SK-N-SH (cell line): ENCODE data around the gene CD22.

ENCODE experiments used
- EP300 ChIP-seq, 2 experiments: IDR thresholded peaks; 2 replicates each; pipeline versions ENCODE4 v1.4.0 to v1.6.1; 2012; ENCODE audit warnings: borderline replicate concordance in 1 of 2, low read depth in 1 of 2, low read length in 1 of 2
- EZH2phosphoT487 ChIP-seq: fragments of 200-600 bp; sonication (generic); IDR thresholded peaks from 2 replicates; pipeline ENCODE4 v1.6.1; 2017; ENCODE audit warnings: low read depth, mixed run types, mild to moderate bottlenecking, antibody characterized with exemption, moderate library complexity, borderline replicate concordance
- FOXJ3 ChIP-seq: sonication (generic); formaldehyde crosslinking; IDR thresholded peaks from 2 replicates; pipeline ENCODE4 v1.5.1; 2020; ENCODE audit warnings: mild to moderate bottlenecking, missing genetic modification reagents
- MAX ChIP-seq: IDR thresholded peaks from 2 replicates; pipeline ENCODE4 v1.4.0; 2012; ENCODE audit warnings: low read depth
- MEF2A ChIP-seq: IDR thresholded peaks from 2 replicates; pipeline ENCODE4 v1.4.0; 2012; ENCODE audit warnings: low read depth, borderline replicate concordance
- NRF1 ChIP-seq: IDR thresholded peaks from 2 replicates; pipeline ENCODE4 v1.6.1; 2012; ENCODE audit warnings: low read depth, mild to moderate bottlenecking, low read length
- POLR2AphosphoS5 ChIP-seq: IDR thresholded peaks from 2 replicates; pipeline ENCODE4 v1.6.1; 2012; ENCODE audit warnings: low read depth, low read length
- RAD21 ChIP-seq: IDR thresholded peaks from 2 replicates; pipeline ENCODE4 v1.6.1; 2012; ENCODE audit warnings: mild to moderate bottlenecking, low read length
- RCOR1 ChIP-seq: fragments of 150-350 bp; IDR thresholded peaks from 2 replicates; pipeline ENCODE4 v1.6.1; 2017; ENCODE audit warnings: antibody characterized with exemption, low read length
- RXRA ChIP-seq: IDR thresholded peaks from 2 replicates; pipeline ENCODE4 v1.4.0; 2012; ENCODE audit warnings: low read depth, mild to moderate bottlenecking, borderline replicate concordance
- TCF12 ChIP-seq: IDR thresholded peaks from 2 replicates; pipeline ENCODE4 v1.4.0; 2012
- TF ChIP-seq, protein P1 (sequence below): fragments of 200-600 bp; sonication (generic); IDR thresholded peaks from 2 replicates; pipeline ENCODE4 v1.6.1; 2017; ENCODE audit warnings: antibody characterized with exemption, mild to moderate bottlenecking, moderate library complexity
- TF ChIP-seq, protein P2 (sequence below): fragments of 150-350 bp; IDR thresholded peaks from 2 replicates; pipeline ENCODE4 v1.6.1; 2017; ENCODE audit warnings: antibody characterized with exemption, low read length, low read depth, borderline replicate concordance

GRCh38 chr19:35288331-35288730 lies 40.7 kb upstream of the CD22 start:
- TF ChIP-seq, protein P1, sequence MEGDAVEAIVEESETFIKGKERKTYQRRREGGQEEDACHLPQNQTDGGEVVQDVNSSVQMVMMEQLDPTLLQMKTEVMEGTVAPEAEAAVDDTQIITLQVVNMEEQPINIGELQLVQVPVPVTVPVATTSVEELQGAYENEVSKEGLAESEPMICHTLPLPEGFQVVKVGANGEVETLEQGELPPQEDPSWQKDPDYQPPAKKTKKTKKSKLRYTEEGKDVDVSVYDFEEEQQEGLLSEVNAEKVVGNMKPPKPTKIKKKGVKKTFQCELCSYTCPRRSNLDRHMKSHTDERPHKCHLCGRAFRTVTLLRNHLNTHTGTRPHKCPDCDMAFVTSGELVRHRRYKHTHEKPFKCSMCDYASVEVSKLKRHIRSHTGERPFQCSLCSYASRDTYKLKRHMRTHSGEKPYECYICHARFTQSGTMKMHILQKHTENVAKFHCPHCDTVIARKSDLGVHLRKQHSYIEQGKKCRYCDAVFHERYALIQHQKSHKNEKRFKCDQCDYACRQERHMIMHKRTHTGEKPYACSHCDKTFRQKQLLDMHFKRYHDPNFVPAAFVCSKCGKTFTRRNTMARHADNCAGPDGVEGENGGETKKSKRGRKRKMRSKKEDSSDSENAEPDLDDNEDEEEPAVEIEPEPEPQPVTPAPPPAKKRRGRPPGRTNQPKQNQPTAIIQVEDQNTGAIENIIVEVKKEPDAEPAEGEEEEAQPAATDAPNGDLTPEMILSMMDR, result no peak
- TF ChIP-seq EP300 (IDR thresholded peaks at IDR 0.05; ENCODE audit: borderline replicate concordance in 1 of 2, low read depth in 1 of 2, low read length in 1 of 2), result no peak
- no peak for TF ChIP-seq TCF12
- TF ChIP-seq RAD21, result no peak
- TF ChIP-seq, protein P2, sequence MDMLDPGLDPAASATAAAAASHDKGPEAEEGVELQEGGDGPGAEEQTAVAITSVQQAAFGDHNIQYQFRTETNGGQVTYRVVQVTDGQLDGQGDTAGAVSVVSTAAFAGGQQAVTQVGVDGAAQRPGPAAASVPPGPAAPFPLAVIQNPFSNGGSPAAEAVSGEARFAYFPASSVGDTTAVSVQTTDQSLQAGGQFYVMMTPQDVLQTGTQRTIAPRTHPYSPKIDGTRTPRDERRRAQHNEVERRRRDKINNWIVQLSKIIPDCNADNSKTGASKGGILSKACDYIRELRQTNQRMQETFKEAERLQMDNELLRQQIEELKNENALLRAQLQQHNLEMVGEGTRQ, result no peak
- no peak for TF ChIP-seq MEF2A
- TF ChIP-seq NRF1, result no peak
- no peak for TF ChIP-seq EZH2phosphoT487
- TF ChIP-seq RXRA, result no peak
- no peak for TF ChIP-seq FOXJ3 (CRISPR knock-in tag)
- TF ChIP-seq POLR2AphosphoS5, result no peak
- TF ChIP-seq MAX, result no peak
- TF ChIP-seq RCOR1, result no peak
